Heart right ventricle (tissue), 16 donors: ENCODE measurements around the gene PARP11. TPM values are rescaled to one million over a fixed set of nuclear protein-coding genes. Genes with fewer than 3 reads are reported as not detected.

ENCODE experiments used
- ATAC-seq, 8 donors: fragments of 200-7000 bp; cut with Tn5 transposase; one replicate each; pipeline ENCODE4 v1.9.1; 2020; ENCODE audit warnings: mild to moderate bottlenecking in 8 of 8, moderate library complexity in 8 of 8, moderate number of reproducible peaks in 1 of 8
- DNase-seq, 2 donors: peaks; one replicate each; pipeline ENCODE4 v3.0.0-alpha.2; 2020
- H3K27ac ChIP-seq, 10 donors: fragments of 200-600 bp; sonication (generic) in 2 of 10; one replicate each; pipeline versions ENCODE4 v1.5.0 to v1.8.0; 2020 to 2022; ENCODE audit warnings: mild to moderate bottlenecking in 3 of 10
- H3K27me3 ChIP-seq, 7 donors: fragments of 200-600 bp; one replicate each; pipeline ENCODE4 v1.8.0; 2021 to 2022; ENCODE audit warnings: mild to moderate bottlenecking in 2 of 7
- H3K36me3 ChIP-seq, 9 donors: fragments of 200-600 bp; sonication (generic) in 1 of 9; one replicate each; pipeline versions ENCODE4 v1.5.0 to v1.8.0; 2020 to 2022; ENCODE audit warnings: mild to moderate bottlenecking in 2 of 9
- H3K4me1 ChIP-seq, 9 donors: fragments of 200-600 bp; sonication (generic) in 1 of 9; one replicate each; pipeline versions ENCODE4 v1.5.0 to v1.8.0; 2020 to 2022; ENCODE audit warnings: mild to moderate bottlenecking in 4 of 9
- H3K4me3 ChIP-seq, 10 donors: fragments of 200-600 bp; sonication (generic) in 2 of 10; one replicate each; pipeline versions ENCODE4 v1.5.0 to v1.8.0; 2020 to 2022; ENCODE audit warnings: mild to moderate bottlenecking in 7 of 10, moderate library complexity in 2 of 10
- H3K9me3 ChIP-seq, 11 donors: fragments of 200-600 bp in 10 of 11; sonication (generic) in 2 of 11; one replicate each; pipeline versions ENCODE4 v1.5.0 to v1.8.0; 2013 to 2022; ENCODE audit warnings: mild to moderate bottlenecking in 2 of 11, control low read depth in 1 of 11, moderate library complexity in 1 of 11
- WGBS, 2 donors: extraction: QIAGEN DNeasy Blood & Tissue Kit; methylation state at CpG; one replicate each; pipeline ENCODE4 v1.1.7; 2013; ENCODE audit warnings: inconsistent platforms in 1 of 2; 5-methylcytosine and 5-hydroxymethylcytosine counted together
- intact Hi-C, 10 donors: fragments of 100-400 bp; cut with DNase I; formaldehyde crosslinking; loops; one replicate each; pipeline versions ENCODE4 v1.11.1 to v1.14.2; 2022
- polyA plus RNA-seq, 2 donors: library from polyadenylated mRNA; stranded (reverse); fragments of 200-250 nt; gene quantifications; one replicate each; pipeline ENCODE4 v1.2.3, GENCODE V29; 2013
- total RNA-seq, 10 donors: library from RNA; stranded (reverse); fragmentation: NEBNext Ultra II Directional in 3 of 10; extraction: Animal tissue kit (Norgen Biotek cat#: 25700) in 3 of 10; gene quantifications; one replicate each; pipeline versions ENCODE4 v1.2.1 to v1.2.4, GENCODE V29; 2021 to 2023
- TF ChIP-seq, protein P1 (sequence below), 9 donors: fragments of 200-600 bp; sonication (generic) in 2 of 9; IDR thresholded peaks; one replicate each; pipeline versions ENCODE4 v1.5.0 to v1.8.0; 2021 to 2022; ENCODE audit warnings: antibody characterized with exemption in 9 of 9, mild to moderate bottlenecking in 5 of 9, moderate library complexity in 1 of 9
- donor health status: Arrhythmogenic right ventricular cardiomyopathy.
- donor health status: ischemic (EF 13 %, LVEDD 7.1; RV severe dilation, severe dysfunction).
- donor health status: healthy with polysubstance abuse.
- donor health status: DM: no; HTN: yes; CAD: no.
- donor health status: DM: no; HTN: no; CAD: no.
- donor health status: ischemic (EF 25% LVEDD 6.9; RV normal size, moderate dysfunction).
- donor health status: ischemic (EF 25% LVEDD 5.7; RV mildly dilated, moderate dysfunction).
- donor health status: healthy.
- donor health status: DM: yes; HTN: yes; CAD: no.
- donor health status: Ischemic cardiomyopathy.
- donor health status: ischemic (EF 35%, LVEDD 5.7; RV mildly dilated, moderate dysfunction).
- donor health status: nonischemic (EF 11% LVEDD 7.7; RV severe dilation, severe dysfunction).
- donor health status: DM: yes; HTN: yes; CAD: no.
- donor health status: PGD.
- donor health status: ischemic (EF 29% LVEDD 5.4; RV normal size, mild dysfunction).
- donor health status: nonischemic (EF 23%, LVEDD 6.1; RV moderate dilation, normal function).

Gene PARP11
- total and polyA plus RNA-seq, 12 donors, result 1.5 to 7.5 (median 5.0) TPM

DNA sequence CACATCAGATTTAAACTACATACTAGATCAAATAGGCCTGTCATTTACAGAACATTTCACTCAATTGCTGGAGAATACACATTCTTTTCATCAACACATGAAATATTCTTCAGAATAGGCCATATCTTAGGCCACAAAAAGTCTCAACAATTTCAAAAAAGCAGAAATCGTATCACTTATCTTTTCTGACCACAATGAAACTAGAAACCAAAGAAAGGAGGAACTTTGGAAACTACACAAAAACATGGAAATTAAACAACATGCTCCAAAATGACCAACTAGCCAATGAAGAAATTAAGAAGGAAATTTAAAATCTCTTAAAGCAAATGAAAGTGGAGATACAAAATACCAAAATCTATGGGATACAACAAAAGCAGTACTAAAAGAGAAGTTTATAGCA, 35.1 kb downstream of the PARP11 start:
- peaks cover 0 to 10% (median 0%) of the 10 kb centered on the region in 9 donors for H3K36me3 ChIP-seq
- no peak overlapping the region for H3K27ac ChIP-seq
- peaks cover 0 to 10% (median 0%) of the 10 kb centered on the region in 11 donors for H3K9me3 ChIP-seq
- ATAC-seq, result no peak
- no peak for DNase-seq
- intact Hi-C loops, result no loop called here
- no peaks in the 10 kb centered on the region for H3K27me3 ChIP-seq
- WGBS, 2 donors, result 72% methylated on average over 1 of the region's 1 CpG
- TF ChIP-seq, protein P1, sequence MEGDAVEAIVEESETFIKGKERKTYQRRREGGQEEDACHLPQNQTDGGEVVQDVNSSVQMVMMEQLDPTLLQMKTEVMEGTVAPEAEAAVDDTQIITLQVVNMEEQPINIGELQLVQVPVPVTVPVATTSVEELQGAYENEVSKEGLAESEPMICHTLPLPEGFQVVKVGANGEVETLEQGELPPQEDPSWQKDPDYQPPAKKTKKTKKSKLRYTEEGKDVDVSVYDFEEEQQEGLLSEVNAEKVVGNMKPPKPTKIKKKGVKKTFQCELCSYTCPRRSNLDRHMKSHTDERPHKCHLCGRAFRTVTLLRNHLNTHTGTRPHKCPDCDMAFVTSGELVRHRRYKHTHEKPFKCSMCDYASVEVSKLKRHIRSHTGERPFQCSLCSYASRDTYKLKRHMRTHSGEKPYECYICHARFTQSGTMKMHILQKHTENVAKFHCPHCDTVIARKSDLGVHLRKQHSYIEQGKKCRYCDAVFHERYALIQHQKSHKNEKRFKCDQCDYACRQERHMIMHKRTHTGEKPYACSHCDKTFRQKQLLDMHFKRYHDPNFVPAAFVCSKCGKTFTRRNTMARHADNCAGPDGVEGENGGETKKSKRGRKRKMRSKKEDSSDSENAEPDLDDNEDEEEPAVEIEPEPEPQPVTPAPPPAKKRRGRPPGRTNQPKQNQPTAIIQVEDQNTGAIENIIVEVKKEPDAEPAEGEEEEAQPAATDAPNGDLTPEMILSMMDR (IDR thresholded peaks at IDR 0.05), result no peak
- no peak overlapping the region for H3K4me3 ChIP-seq
- H3K4me1 ChIP-seq, result peaks cover 0 to 16% (median 7%) of the 10 kb centered on the region in 9 donors

DNA sequence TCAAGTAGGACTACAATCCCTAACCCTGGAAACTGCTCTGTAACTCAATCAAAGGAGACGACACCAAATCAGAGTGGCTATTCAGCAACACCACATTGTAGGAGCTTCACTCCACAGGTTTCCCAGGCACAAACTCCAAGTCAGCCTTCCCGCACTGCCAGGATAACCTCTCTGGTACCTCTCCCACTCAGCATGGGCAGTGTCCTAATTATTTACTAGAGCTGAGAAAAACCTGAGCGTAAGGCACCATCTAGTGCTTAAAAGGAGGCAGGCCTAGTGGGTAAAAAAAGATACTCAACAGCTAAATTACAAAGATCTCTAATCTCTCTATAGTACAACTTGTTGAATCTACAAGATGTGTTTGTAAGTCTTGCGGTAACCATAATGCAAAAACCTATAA, 36.1 kb downstream of the PARP11 start:
- H3K27ac ChIP-seq, result no peak overlapping the region
- peaks cover 0 to 10% (median 0%) of the 10 kb centered on the region in 11 donors for H3K9me3 ChIP-seq
- H3K4me3 ChIP-seq, result no peak overlapping the region
- TF ChIP-seq, protein P1 (IDR thresholded peaks at IDR 0.05), result no peak
- peaks cover 0 to 10% (median 0%) of the 10 kb centered on the region in 9 donors for H3K36me3 ChIP-seq
- H3K4me1 ChIP-seq, result peaks cover 0 to 22% (median 3%) of the 10 kb centered on the region in 9 donors
- intact Hi-C loops, result no loop called here
- 96 to 99% methylated on average over 4 of the region's 4 CpGs for WGBS, 2 donors
- DNase-seq (no peak), ATAC-seq (no peak)
- H3K27me3 ChIP-seq, result no peaks in the 10 kb centered on the region

GRCh38 chr12:3836641-3837040, 36.6 kb downstream of the PARP11 start:
- 95 to 97% methylated on average over 3 of the region's 3 CpGs for WGBS, 2 donors
- intact Hi-C loops, result no loop called here
- DNase-seq (no peak), ATAC-seq (no peak)
- Histone ChIP-seq H3K9me3 (peaks cover 0 to 10% (median 0%) of the 10 kb centered on the region in 11 donors), H3K27me3 (no peaks in the 10 kb centered on the region), H3K4me1 (peaks cover 0 to 22% (median 0%) of the 10 kb centered on the region in 9 donors), H3K36me3 (peaks cover 0 to 9% (median 0%) of the 10 kb centered on the region in 9 donors), H3K27ac (no peak overlapping the region), H3K4me3 (no peak overlapping the region)
- TF ChIP-seq, protein P1 (IDR thresholded peaks at IDR 0.05), result no peak

- TF ChIP-seq, protein P1 (IDR thresholded peaks at IDR 0.05), result no peak
These were observed 37.3 kb downstream of the PARP11 start for GRCh38 chr12:3835914-3836313.

More at GRCh38 chr12:3835914-3836313, 37.3 kb downstream of the PARP11 start:
- intact Hi-C loops, result no loop called here
- H3K4me1 ChIP-seq, result peaks cover 0 to 22% (median 0%) of the 10 kb centered on the region in 9 donors
- WGBS, 2 donors, result 87% methylated on average over 2 of the region's 2 CpGs
- H3K9me3 ChIP-seq, result peaks cover 0 to 10% (median 0%) of the 10 kb centered on the region in 11 donors
- H3K36me3 ChIP-seq, result peaks cover 0 to 4% (median 0%) of the 10 kb centered on the region in 9 donors
- no peak overlapping the region for H3K27ac ChIP-seq
- H3K27me3 ChIP-seq, result no peaks in the 10 kb centered on the region
- H3K4me3 ChIP-seq, result no peak overlapping the region
- ATAC-seq (no peak), DNase-seq (no peak)
